Gastroesophageal sphincter (tissue), 4 donors: ENCODE measurements around the gene NCKAP5L. TPM values are rescaled to one million over a fixed set of nuclear protein-coding genes. Genes with fewer than 3 reads are reported as not detected.
"Not testable (repeated sequence)": the region's sequence is repeated elsewhere in the genome, so short reads cannot be mapped to it uniquely, and the experiment has no call there.

Experiments used
- ATAC-seq: fragments of 150-250 bp; one replicate; pipeline ENCODE4 v1.9.1; 2016; ENCODE audit warnings: mild to moderate bottlenecking, moderate library complexity
- H3K27ac ChIP-seq, 4 donors: fragments of 200-600 bp; sonication (generic) in 3 of 4; 1 replicate in 3 of 4; 2 replicates in 1 of 4; pipeline ENCODE4 v1.5.1; 2016 to 2019
- H3K27me3 ChIP-seq: fragments of 200-600 bp; sonication (generic); one replicate; pipeline ENCODE4 v1.5.1; 2019
- H3K36me3 ChIP-seq, 2 donors: fragments of 200-600 bp; sonication (generic); one replicate each; pipeline ENCODE4 v1.5.1; 2019; ENCODE audit warnings: control low read depth in 1 of 2
- H3K4me1 ChIP-seq, 3 donors: fragments of 200-600 bp; sonication (generic); 1 replicate in 2 of 3; 2 replicates in 1 of 3; pipeline ENCODE4 v1.5.1; 2016 to 2019; ENCODE audit warnings: control low read depth in 2 of 3
- H3K4me3 ChIP-seq, 2 donors: fragments of 200-600 bp; sonication (generic); one replicate each; pipeline ENCODE4 v1.5.1; 2019; ENCODE audit warnings: mild to moderate bottlenecking in 1 of 2, moderate library complexity in 1 of 2
- H3K9me3 ChIP-seq, 3 donors: fragments of 200-600 bp; sonication (generic); one replicate each; pipeline ENCODE4 v1.5.1; 2017 to 2019; ENCODE audit warnings: control low read depth in 2 of 3
- CTCF ChIP-seq, 4 experiments: fragments of 200-600 bp in 2 of 4; fragments of 450-650 bp in 2 of 4; sonication (generic) in 1 of 4; IDR thresholded peaks; one replicate each; pipeline ENCODE4 v1.5.1; 2017 to 2019; ENCODE audit warnings: antibody characterized with exemption in 4 of 4, mild to moderate bottlenecking in 2 of 4, moderate library complexity in 2 of 4
- EP300 ChIP-seq: sonication (generic); formaldehyde crosslinking; IDR thresholded peaks from one replicate; pipeline ENCODE4 v1.6.1; 2017; ENCODE audit warnings: antibody characterized with exemption, mild to moderate bottlenecking
- POLR2A ChIP-seq, 2 donors: fragments of 450-650 bp; IDR thresholded peaks; one replicate each; pipeline ENCODE4 v1.6.1; 2017; ENCODE audit warnings: antibody characterized with exemption in 2 of 2, mild to moderate bottlenecking in 2 of 2, moderate library complexity in 1 of 2
- POLR2AphosphoS5 ChIP-seq: sonication (generic); formaldehyde crosslinking; IDR thresholded peaks from one replicate; pipeline ENCODE4 v1.6.1; 2017; ENCODE audit warnings: antibody characterized with exemption
- WGBS, 2 donors: methylation state at CpG; one replicate each; pipeline ENCODE4 v1.1.5; 2018; ENCODE audit warnings: low coverage in 1 of 2; 5-methylcytosine and 5-hydroxymethylcytosine counted together
- total RNA-seq, 4 donors: library from RNA; depleted of rRNA; stranded (reverse); fragments of >200 nt; gene quantifications; one replicate each; pipeline ENCODE4 v1.1.0, GENCODE V29; 2016

NCKAP5L gene
- total RNA-seq, 4 donors from 2014 or later, result 15.3 to 27.5 (median 19.0) TPM

DNA sequence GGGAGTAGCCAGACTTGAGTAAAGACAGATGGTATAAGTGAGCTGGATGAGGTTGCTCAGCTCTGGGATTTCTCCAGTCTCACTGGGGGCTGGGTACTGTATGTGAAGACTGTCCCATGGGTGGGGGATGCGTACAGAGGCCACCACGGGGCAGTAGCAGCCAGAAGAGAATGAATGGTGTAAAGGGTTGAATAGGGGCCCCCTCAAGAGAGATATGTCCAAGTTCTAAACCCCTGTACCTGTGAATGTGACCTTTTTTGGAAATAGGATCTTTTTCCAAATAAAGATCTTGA, 36.5 kb upstream of the NCKAP5L start:
- H3K9me3 ChIP-seq, result no peaks in the 10 kb centered on the region
- no peak overlapping the region for H3K4me3 ChIP-seq
- no peaks in the 10 kb centered on the region for H3K36me3 ChIP-seq
- ATAC-seq, result no peak
- TF ChIP-seq POLR2AphosphoS5, result no peak
- TF ChIP-seq POLR2A (IDR thresholded peaks at IDR 0.05), result no peak
- no peak for TF ChIP-seq CTCF (IDR thresholded peaks at IDR 0.05)
- no peak for TF ChIP-seq EP300
- WGBS, 2 donors, result 68% methylated on average over 2 of the region's 2 CpGs; no CpG with 5 or more reads in 1 of the 2 donors
- peaks cover 0 to 30% (median 13%) of the 10 kb centered on the region in 3 donors for H3K4me1 ChIP-seq
- H3K27ac ChIP-seq, result no peak overlapping the region
- H3K27me3 ChIP-seq, result no peaks in the 10 kb centered on the region

GRCh38 chr12:49863946-49864797, 36.0 kb upstream of the NCKAP5L start:
- Histone ChIP-seq H3K4me3 (no peak overlapping the region), H3K9me3 (no peaks in the 10 kb centered on the region), H3K27ac (no peak overlapping the region), H3K27me3 (peaks cover 4% of the 10 kb centered on the region), H3K36me3 (no peaks in the 10 kb centered on the region), H3K4me1 (peaks cover 0 to 25% (median 9%) of the 10 kb centered on the region in 3 donors)
- 73 to 74% methylated on average over 10 to 14 of the region's 17 CpGs for WGBS, 2 donors
- TF ChIP-seq CTCF (IDR thresholded peaks at IDR 0.05) (no peak), POLR2AphosphoS5 (no peak), EP300 (no peak), POLR2A (IDR thresholded peaks at IDR 0.05) (no peak)
- ATAC-seq, result no peak

DNA sequence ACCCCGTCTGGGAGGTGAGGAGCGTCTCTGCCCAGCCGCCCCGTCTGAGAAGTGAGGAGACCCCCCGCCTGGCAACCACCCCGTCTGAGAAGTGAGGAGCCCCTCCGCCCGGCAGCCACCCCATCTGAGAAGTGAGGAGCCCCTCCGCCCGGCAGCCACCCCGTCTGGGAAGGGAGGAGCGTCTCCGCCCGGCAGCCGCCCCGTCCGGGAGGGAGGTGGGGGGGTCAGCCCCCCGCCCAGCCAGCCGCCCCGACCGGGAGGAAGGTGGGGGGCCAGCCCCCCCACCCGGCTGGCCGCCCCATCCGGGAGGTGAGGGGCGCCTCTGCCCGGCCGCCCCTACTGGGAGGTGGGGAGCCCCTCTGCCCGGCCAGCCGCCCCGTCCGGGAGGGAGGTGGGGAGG, 32.7 kb upstream of the NCKAP5L start:
- H3K4me1 ChIP-seq, H3K9me3 ChIP-seq, H3K36me3 ChIP-seq, H3K4me3 ChIP-seq, H3K27ac ChIP-seq, ATAC-seq: not testable (repeated sequence)
- WGBS, 2 donors, result no CpG with 5 or more reads among the region's 31 CpGs
- H3K27me3 ChIP-seq, result peaks cover 19% of the 10 kb centered on the region

DNA sequence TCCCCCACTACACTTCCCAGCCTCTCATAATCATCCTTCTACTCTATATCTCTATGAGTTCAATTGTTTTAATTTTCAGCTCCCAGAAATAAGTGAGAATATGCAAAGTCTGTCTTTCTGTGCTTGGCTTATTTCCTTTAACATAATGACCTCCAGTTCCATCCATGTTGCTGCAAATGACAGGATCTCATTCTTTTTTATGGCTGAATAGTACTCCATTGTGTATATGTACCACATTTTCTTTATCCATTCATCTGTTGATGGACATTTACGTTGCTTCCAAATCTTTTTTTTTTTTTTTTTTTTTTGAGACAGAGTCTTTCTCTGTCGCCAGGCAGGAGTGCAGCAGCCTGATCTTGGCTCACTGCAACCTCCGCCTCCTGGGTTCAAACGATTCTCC, 27.7 kb upstream of the NCKAP5L start:
- H3K9me3 ChIP-seq, H3K36me3 ChIP-seq, H3K4me1 ChIP-seq, H3K27ac ChIP-seq, H3K4me3 ChIP-seq, ATAC-seq: not testable (repeated sequence)
- peaks cover 29% of the 10 kb centered on the region for H3K27me3 ChIP-seq
- 60 to 80% methylated on average over 1 to 2 of the region's 4 CpGs for WGBS, 2 donors

DNA sequence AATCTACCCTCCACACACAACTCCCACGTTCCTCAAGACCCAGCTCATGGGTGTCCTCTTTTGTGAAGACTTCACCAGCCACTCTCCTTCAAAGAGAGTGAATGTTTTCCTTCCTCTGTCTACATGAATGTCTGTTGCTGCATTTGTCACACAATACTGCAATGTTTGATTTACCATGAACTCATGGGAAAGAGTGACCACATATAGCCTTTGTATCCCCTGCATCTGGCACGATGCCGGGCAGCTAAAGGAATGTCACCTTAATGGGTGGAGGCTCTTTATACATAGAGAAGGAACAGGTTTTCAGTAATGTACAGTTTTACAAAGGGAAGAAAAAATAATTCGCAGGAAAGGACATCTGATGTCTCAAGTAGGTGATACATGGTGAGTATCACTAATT, 26.8 kb upstream of the NCKAP5L start:
- Histone ChIP-seq H3K36me3 (no peaks in the 10 kb centered on the region), H3K27ac (no peak overlapping the region), H3K4me3 (no peak overlapping the region), H3K4me1 (no peaks in the 10 kb centered on the region), H3K9me3 (no peaks in the 10 kb centered on the region), H3K27me3 (peaks cover 37% of the 10 kb centered on the region)
- no peak for ATAC-seq
- 90 to 100% methylated on average over 3 to 4 of the region's 4 CpGs for WGBS, 2 donors
- TF ChIP-seq POLR2AphosphoS5 (no peak), EP300 (no peak), POLR2A (IDR thresholded peaks at IDR 0.05) (no peak), CTCF (IDR thresholded peaks at IDR 0.05) (no peak)

- 46 to 68% methylated on average over 2 of the region's 2 CpGs for WGBS, 2 donors
- Histone ChIP-seq H3K36me3 (no peaks in the 10 kb centered on the region), H3K27ac (no peak overlapping the region), H3K4me3 (no peak overlapping the region), H3K4me1 (no peaks in the 10 kb centered on the region), H3K27me3 (peaks cover 41% of the 10 kb centered on the region), H3K9me3 (no peaks in the 10 kb centered on the region)
- TF ChIP-seq POLR2AphosphoS5, result no peak
- TF ChIP-seq POLR2A (IDR thresholded peaks at IDR 0.05), result no peak
- no peak for TF ChIP-seq CTCF (IDR thresholded peaks at IDR 0.05)
- no peak for TF ChIP-seq EP300
- no peak for ATAC-seq
Observed at GRCh38 chr12:49853671-49854070, 25.5 kb upstream of the NCKAP5L start.
